GM21367 (cell line): ENCODE data around the gene PSD4.
"Not testable (repeated sequence)": the region's sequence is repeated elsewhere in the genome, so short reads cannot be mapped to it uniquely, and the experiment has no call there.

Experiments
- ATAC-seq: cut with Tn5 transposase; IDR thresholded peaks from one replicate; pipeline ENCODE4 v1.9.1; 2021; ENCODE audit not compliant: unreplicated experiment

The PSD4 gene

DNA sequence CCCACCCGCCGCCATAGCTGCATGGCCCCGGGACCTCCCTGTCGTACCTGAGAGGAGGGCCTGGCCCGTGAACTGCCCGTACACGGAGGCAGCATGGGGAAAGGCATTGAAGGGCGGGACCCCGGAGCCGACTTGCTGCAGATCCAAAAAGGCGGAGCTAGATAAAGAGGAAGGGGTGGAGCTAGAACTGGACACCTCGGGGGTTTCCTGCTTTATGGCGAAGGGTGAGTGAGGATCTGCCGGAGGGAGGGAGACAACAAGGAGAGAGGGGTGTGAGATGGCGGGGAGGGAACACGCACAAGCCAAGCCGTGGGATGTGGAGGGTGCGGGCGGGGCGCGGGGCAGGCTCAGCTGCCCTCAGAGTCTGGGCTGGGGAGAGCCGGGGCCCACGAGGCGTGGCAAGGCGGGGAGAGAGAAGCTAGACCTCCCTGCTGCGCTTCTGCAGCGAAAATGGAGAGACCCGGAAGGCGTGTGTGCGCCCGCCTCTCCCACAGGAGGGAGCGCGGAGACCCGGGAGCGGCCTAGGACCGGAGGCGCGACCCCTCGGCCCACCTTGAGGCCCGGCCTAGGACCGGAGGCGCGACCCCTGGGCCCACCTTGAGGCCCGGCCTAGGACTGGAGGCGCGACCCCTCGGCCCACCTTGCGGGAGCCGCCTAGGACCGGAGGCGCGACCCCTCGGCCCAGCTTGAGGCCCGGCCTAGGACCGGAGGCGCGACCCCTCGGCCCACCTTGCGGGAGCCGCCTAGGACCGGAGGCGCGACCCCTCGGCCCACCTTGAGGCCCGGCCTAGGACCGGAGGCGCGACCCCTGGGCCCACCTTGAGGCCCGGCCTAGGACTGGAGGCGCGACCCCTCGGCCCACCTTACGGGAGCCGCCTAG, 61.8 kb downstream of the PSD4 start:
- not testable (repeated sequence) for ATAC-seq

- no peak for ATAC-seq
Observed at GRCh38 chr2:113236367-113237159, 62.8 kb downstream of the PSD4 start.

- ATAC-seq = no peak
Observed at GRCh38 chr2:113237604-113238160, 63.9 kb downstream of the PSD4 start.

- no peak for ATAC-seq
Observed at GRCh38 chr2:113238871-113239839, 65.4 kb downstream of the PSD4 start.

- no peak for ATAC-seq
Observed at GRCh38 chr2:113240150-113240914, 66.6 kb downstream of the PSD4 start.

DNA sequence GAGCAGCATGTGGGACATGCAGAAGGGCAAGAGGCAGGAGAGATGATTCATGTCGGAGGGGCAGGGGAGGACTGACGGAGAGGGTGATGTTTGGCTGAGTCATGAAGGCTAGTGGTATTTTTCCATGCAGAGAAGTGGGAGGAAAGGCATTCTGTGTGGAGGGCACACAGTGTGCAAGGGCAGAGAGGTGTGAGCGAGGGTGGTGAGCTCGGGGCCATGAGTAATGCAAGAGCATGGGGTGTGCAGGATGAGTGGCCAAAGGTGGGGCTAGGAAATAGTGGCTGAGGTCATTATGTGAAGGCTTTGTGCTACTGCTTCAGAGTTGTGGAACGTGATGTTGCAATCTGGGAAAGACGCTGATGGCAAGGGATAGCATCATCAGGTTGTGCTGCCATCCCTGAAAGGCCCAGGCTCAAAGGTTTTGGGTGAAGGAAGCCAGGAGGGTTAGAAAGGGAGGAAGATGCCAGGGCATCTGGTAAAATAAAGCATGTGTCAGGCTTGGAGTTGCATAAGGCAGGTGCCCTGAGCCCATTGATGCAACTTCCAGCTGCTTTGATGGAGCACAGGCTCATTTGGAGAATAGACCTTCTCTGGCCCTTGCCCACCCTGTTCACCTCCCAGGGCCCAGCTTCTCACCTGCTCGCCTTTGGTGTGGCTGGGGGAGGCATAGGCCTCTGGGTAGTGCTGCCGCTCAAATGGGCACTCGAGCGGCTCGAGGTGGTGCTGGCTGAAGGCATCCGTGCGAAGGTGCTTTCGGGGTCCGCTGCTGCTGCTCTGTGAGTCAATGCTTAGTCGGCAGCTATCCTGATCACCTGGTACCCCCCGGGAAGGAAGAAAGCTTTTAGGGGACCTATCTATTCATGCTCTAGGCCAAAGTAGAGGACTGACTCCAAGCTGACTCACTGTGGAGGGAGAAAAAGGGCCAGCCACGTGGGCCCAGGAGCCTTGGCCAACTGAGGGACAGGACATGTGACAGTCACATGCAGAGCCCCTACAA, 67.4 kb downstream of the PSD4 start:
- ATAC-seq = no peak

- ATAC-seq = no peak
Observed at GRCh38 chr2:113242327-113242726, 68.6 kb downstream of the PSD4 start.

- ATAC-seq = no peak
Observed at GRCh38 chr2:113245276-113245711, 71.5 kb downstream of the PSD4 start.

GRCh38 chr2:113246606-113247005, 72.8 kb downstream of the PSD4 start:
- no peak for ATAC-seq

GRCh38 chr2:113248997-113249770, 75.4 kb downstream of the PSD4 start:
- ATAC-seq = no peak

GRCh38 chr2:113251118-113251517, 77.3 kb downstream of the PSD4 start:
- ATAC-seq = no peak

- no peak for ATAC-seq
Observed at GRCh38 chr2:113252047-113252590, 78.3 kb downstream of the PSD4 start.

GRCh38 chr2:113253453-113253852, 79.7 kb downstream of the PSD4 start:
- ATAC-seq = no peak

DNA sequence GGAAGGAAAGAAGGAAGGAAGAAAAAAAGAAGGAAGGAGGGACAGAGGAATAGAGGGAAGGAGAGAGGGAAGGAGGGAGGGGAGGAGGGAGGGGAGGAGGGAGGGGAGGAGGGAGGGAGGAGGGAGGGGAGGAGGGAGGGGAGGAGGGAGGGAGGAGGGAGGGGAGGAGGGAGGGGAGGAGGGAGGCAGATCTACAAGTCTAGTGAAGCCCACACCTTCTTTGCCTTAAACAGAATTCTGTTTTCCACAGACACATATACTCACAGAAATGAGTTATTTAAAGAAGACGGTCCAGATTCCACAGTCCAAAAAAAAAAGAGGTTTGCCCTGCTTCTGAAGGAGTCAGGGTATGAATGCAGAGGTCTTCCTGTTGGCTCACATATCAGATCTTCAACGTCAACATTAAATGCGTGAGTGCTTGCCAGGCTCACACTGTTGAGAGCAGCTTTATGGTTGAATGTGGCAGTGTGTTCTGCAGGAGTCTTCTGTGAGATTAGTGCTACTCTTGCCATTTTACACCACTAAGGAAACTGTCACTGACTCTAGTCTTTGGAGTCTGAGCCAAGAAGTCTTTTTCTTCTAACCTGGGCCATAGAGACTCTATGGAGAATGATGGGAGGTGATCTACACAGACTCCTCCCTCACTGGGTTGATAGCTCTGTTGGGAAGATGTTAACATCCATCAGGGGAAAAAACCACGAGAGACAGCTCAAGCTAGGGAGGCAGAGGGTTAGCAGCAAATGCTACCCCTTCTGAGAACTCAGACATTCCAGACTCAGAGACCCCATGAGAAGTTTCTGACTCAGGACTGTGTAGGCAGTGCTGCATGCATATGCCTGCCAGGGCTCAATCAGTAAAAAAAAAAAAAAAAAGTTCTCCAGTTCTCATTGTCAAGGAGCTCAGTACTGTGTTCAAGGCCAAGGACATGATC, 81.6 kb downstream of the PSD4 start:
- ATAC-seq = no peak

DNA sequence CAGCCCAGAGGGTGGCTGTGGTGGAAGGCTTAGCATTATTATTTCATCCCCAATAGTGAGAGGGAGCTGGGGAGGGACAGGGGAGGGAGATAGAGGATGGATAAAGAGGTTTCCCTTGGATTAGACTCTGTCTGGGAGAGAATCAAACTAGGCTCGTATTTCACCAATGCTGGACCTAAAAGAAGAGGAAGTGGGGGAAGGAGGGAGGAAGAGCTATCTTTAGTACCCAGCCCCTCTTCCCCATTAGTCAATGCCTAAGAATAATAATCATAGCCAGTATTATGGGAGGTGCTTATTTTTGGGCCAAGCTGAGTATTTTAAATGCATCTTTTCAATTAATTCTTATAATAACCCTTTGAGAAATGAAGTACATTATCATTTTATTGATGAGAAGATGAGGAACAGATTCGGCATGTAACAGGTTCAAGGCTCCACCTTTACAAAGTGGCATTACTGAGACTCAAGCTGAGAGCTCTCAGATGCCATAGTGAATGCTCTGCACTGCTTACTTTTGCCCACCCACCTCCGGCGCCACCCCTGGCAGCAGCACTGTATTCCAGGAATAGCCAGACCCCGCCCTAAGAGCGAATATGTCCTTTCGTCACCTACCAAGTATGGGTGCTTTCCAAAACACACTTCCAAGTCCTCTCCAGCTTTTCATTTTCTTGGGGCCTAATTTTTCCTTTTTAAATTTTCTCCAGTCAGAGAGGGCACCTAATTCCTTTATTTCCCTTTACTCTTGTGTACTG, 83.9 kb downstream of the PSD4 start:
- ATAC-seq = no peak
